ENCODE results near the gene CORIN. TPM values are rescaled to one million over a fixed set of nuclear protein-coding genes. Genes with fewer than 3 reads are reported as not detected.

CORIN gene
- total RNA-seq, 1 donor from 2014 or later, result 2.1 TPM

GRCh38 chr4:47744253-47744652 is 93.6 kb downstream of the CORIN start:
- peaks cover 17% of the 10 kb centered on the region for H3K9me3 Mint-ChIP-seq (ENCODE audit: low read depth)
- no peak for TF ChIP-seq CTCF (IDR thresholded peaks at IDR 0.05)
- H3K27ac Mint-ChIP-seq (ENCODE audit: unreplicated experiment), result no peak overlapping the region
- DNase-seq (ENCODE audit: low spot score), result no peak
- peaks cover 8% of the 10 kb centered on the region for H3K36me3 Mint-ChIP-seq (ENCODE audit: low read depth)
- no peak overlapping the region for H3K4me3 Mint-ChIP-seq (ENCODE audit: unreplicated experiment)
- peaks cover 17% of the 10 kb centered on the region for H3K4me1 Mint-ChIP-seq (ENCODE audit: low read depth)
- no peaks in the 10 kb centered on the region for H3K27me3 Mint-ChIP-seq (ENCODE audit: low read depth)

GRCh38 chr4:47741200-47741599 is 96.7 kb downstream of the CORIN start:
- TF ChIP-seq CTCF (IDR thresholded peaks at IDR 0.05), result no peak
- peaks cover 11% of the 10 kb centered on the region for H3K27me3 Mint-ChIP-seq (ENCODE audit: low read depth)
- DNase-seq (ENCODE audit: low spot score), result no peak

GRCh38 chr4:47737326-47737725 is 100.5 kb downstream of the CORIN start:
- DNase-seq (ENCODE audit: low spot score), result no peak
- Mint-ChIP-seq H3K36me3 (ENCODE audit: low read depth) (peaks cover 5% of the 10 kb centered on the region), H3K4me1 (ENCODE audit: low read depth) (no peaks in the 10 kb centered on the region), H3K27me3 (ENCODE audit: low read depth) (peaks cover 14% of the 10 kb centered on the region), H3K9me3 (ENCODE audit: low read depth) (peaks cover 16% of the 10 kb centered on the region), H3K27ac (ENCODE audit: unreplicated experiment) (no peak overlapping the region), H3K4me3 (ENCODE audit: unreplicated experiment) (no peak overlapping the region)
- no peak for TF ChIP-seq CTCF (IDR thresholded peaks at IDR 0.05)

More at GRCh38 chr4:47741200-47741599, 96.7 kb downstream of the CORIN start:
- Mint-ChIP-seq H3K4me1 (ENCODE audit: low read depth) (peaks cover 3% of the 10 kb centered on the region), H3K9me3 (ENCODE audit: low read depth) (peaks cover 25% of the 10 kb centered on the region), H3K4me3 (ENCODE audit: unreplicated experiment) (no peak overlapping the region), H3K36me3 (ENCODE audit: low read depth) (peaks cover 9% of the 10 kb centered on the region), H3K27ac (ENCODE audit: unreplicated experiment) (no peak overlapping the region)

GRCh38 chr4:47736555-47736954 is 101.3 kb downstream of the CORIN start:
- Mint-ChIP-seq H3K27ac (ENCODE audit: unreplicated experiment) (no peak overlapping the region), H3K4me3 (ENCODE audit: unreplicated experiment) (no peak overlapping the region), H3K4me1 (ENCODE audit: low read depth) (no peaks in the 10 kb centered on the region), H3K36me3 (ENCODE audit: low read depth) (peaks cover 5% of the 10 kb centered on the region), H3K27me3 (ENCODE audit: low read depth) (peaks cover 14% of the 10 kb centered on the region), H3K9me3 (ENCODE audit: low read depth) (peaks cover 16% of the 10 kb centered on the region)
- TF ChIP-seq CTCF (IDR thresholded peaks at IDR 0.05), result no peak
- DNase-seq (ENCODE audit: low spot score), result no peak

GRCh38 chr4:47736146-47736545 is 101.7 kb downstream of the CORIN start:
- H3K4me3 Mint-ChIP-seq (ENCODE audit: unreplicated experiment), result no peak overlapping the region
- H3K36me3 Mint-ChIP-seq (ENCODE audit: low read depth), result peaks cover 5% of the 10 kb centered on the region
- peaks cover 16% of the 10 kb centered on the region for H3K9me3 Mint-ChIP-seq (ENCODE audit: low read depth)
- no peak overlapping the region for H3K27ac Mint-ChIP-seq (ENCODE audit: unreplicated experiment)
- peaks cover 14% of the 10 kb centered on the region for H3K27me3 Mint-ChIP-seq (ENCODE audit: low read depth)
- no peak for DNase-seq (ENCODE audit: low spot score)
- no peaks in the 10 kb centered on the region for H3K4me1 Mint-ChIP-seq (ENCODE audit: low read depth)
- no peak for TF ChIP-seq CTCF (IDR thresholded peaks at IDR 0.05)
